Kidney (tissue), 14 donors: ENCODE measurements around the gene ITLN1. TPM values are rescaled to one million over a fixed set of nuclear protein-coding genes. Genes with fewer than 3 reads are reported as not detected.

Experiments
- DNase-seq, 5 donors: peaks; one replicate each; pipeline ENCODE4 v3.0.0-alpha.2; 2013 to 2020
- FAIRE-seq: peaks from 2 replicates; lab custom pipeline; 2012; peaks lifted over from hg19 to GRCh38; lab: Jason Lieb, UNC
- H3K27ac ChIP-seq, 2 donors: one replicate each; pipeline ENCODE4 v1.7.0; 2013; ENCODE audit warnings: low read depth in 2 of 2, low read length in 2 of 2, inconsistent platforms in 1 of 2
- H3K27me3 ChIP-seq: one replicate; pipeline ENCODE4 v1.7.1; 2013; ENCODE audit warnings: low read length, inconsistent platforms; ENCODE audit not compliant: control insufficient read depth, insufficient read depth
- H3K36me3 ChIP-seq, 3 donors: one replicate each; pipeline versions ENCODE4 v1.7.0 to v1.7.1; 2013; ENCODE audit warnings: low read length in 3 of 3, control low read depth in 1 of 3, inconsistent platforms in 1 of 3; ENCODE audit not compliant: insufficient read depth in 3 of 3, control insufficient read depth in 2 of 3
- H3K4me1 ChIP-seq, 3 donors: one replicate each; pipeline versions ENCODE4 v1.7.0 to v1.7.1; 2013; ENCODE audit warnings: low read length in 3 of 3, inconsistent platforms in 1 of 3, low read depth in 1 of 3; ENCODE audit not compliant: control insufficient read depth in 2 of 3, insufficient read depth in 2 of 3
- H3K4me3 ChIP-seq, 3 donors: one replicate each; pipeline versions ENCODE4 v1.7.0 to v1.8.1; 2013; ENCODE audit warnings: low read length in 3 of 3, control low read depth in 1 of 3, inconsistent platforms in 1 of 3
- H3K9ac ChIP-seq, 3 donors: one replicate each; pipeline versions ENCODE4 v1.7.0 to v1.7.1; 2013; ENCODE audit warnings: low read length in 3 of 3, control low read depth in 1 of 3, inconsistent platforms in 1 of 3
- H3K9me3 ChIP-seq, 3 donors: one replicate each; pipeline versions ENCODE4 v1.7.0 to v1.7.1; 2013; ENCODE audit warnings: low read length in 3 of 3, control low read depth in 1 of 3, inconsistent platforms in 1 of 3; ENCODE audit not compliant: control insufficient read depth in 2 of 3, insufficient read depth in 1 of 3
- CTCF ChIP-seq: IDR thresholded peaks from 3 replicates; pipeline ENCODE4 v1.5.1; 2012; ENCODE audit warnings: mild to moderate bottlenecking, moderate library complexity, borderline replicate concordance; ENCODE audit not compliant: insufficient read depth; ENCODE audit errors: extremely low read depth
- intact Hi-C: fragments of 100-400 bp; cut with DNase I; formaldehyde crosslinking; loops from one replicate; pipeline ENCODE4 v1.11.1; 2022
- polyA plus RNA-seq: library from polyadenylated mRNA; stranded (reverse); fragments of 350-450 nt; fragmentation: Illumina TruSeq; extraction: RNeasy Lipid Tissue Mini Kit (QIAGEN cat#74804); gene quantifications from one replicate; pipeline ENCODE4 v1.2.3, GENCODE V29; 2014; ENCODE audit warnings: low read depth, low replicate concordance; ENCODE audit not compliant: insufficient read depth
- total RNA-seq: library from RNA; stranded (reverse); fragmentation: NEBNext Ultra II Directional; extraction: Animal tissue kit (Norgen Biotek cat#: 25700); gene quantifications from one replicate; pipeline ENCODE4 v1.2.1, GENCODE V29; 2021
- donor health status: control.
- donor health status: control.
- donor health status: control.
- donor health status: control.
- donor health status: control.
- donor health status: DM: yes; HTN: yes; CAD: no.
- donor health status: Normal renal cell carcinoma (clear cell type).

Gene ITLN1
- total and polyA plus RNA-seq, 2 donors from 2014 or later: 15.4 TPM; not detected in 1

DNA sequence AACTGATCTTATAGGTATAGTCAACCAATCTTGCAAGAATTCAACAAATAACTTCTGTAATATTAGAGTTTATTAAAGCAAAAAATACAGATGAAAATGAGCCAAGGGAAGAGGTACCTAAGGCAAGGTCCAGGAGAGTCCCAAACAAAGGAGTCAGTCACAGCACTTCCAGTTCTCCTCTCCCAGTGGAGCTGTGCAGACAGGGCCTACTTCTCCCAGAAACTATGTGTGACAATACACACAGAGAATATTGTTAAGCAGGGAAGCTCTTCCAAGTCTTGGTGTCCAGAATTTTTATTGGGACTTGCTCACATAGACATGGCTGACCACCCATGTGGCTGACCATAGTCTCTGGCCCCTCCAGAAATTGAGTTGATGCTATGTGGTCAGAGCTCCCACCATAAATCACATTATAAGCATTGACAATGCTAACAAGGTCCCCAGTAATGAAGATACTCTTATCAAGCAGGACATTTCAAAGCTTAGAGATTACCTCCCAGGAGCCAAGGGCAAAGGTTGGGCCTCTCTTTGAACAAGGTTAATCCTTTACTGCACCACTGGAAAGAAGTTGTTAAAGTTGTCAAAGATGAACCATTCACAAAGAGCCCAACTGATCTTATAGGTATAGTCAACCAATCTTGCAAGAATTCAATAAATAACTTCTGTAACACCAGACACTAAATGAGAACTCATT is 18.8 kb downstream of the ITLN1 start:
- intact Hi-C loops: no loop called here
- Histone ChIP-seq H3K36me3 (no peaks in the 10 kb centered on the region), H3K9me3 (no peaks in the 10 kb centered on the region), H3K27me3 (no peaks in the 10 kb centered on the region), H3K4me1 (no peaks in the 10 kb centered on the region), H3K4me3 (no peak overlapping the region), H3K9ac (no peak overlapping the region), H3K27ac (no peak overlapping the region)
- DNase-seq (no peak), FAIRE-seq (no peak)
- TF ChIP-seq CTCF: no peak

GRCh38 chr1:160865337-160865736 is 19.6 kb downstream of the ITLN1 start:
- no peak overlapping the region for H3K9ac ChIP-seq
- intact Hi-C loops: no loop called here
- no peak for TF ChIP-seq CTCF
- H3K27ac ChIP-seq: no peak overlapping the region
- FAIRE-seq: no peak
- no peaks in the 10 kb centered on the region for H3K27me3 ChIP-seq
- no peak for DNase-seq
- H3K4me1 ChIP-seq: no peaks in the 10 kb centered on the region
- no peaks in the 10 kb centered on the region for H3K36me3 ChIP-seq
- H3K4me3 ChIP-seq: no peak overlapping the region
- no peaks in the 10 kb centered on the region for H3K9me3 ChIP-seq

DNA sequence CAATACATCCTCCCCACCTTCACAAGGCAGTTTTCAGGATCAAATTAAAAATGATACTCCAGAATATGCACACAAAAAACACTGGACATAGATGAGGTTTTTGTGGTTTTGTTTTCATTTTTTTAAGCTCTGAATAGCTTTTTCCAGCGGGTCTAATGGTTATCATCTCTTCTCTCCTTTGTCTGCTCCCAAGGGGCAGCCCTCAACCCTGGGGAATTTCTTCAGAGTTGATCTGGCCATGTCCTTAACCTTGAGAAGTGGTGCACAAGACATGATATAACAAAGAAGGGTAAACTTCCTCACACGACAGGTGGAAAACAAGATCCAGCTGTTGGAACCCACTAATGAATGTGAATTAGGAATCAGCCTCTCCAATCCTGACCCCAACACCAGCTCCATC is 20.8 kb downstream of the ITLN1 start:
- Histone ChIP-seq H3K4me3 (no peak overlapping the region), H3K9ac (no peak overlapping the region), H3K36me3 (no peaks in the 10 kb centered on the region), H3K4me1 (no peaks in the 10 kb centered on the region), H3K9me3 (no peaks in the 10 kb centered on the region), H3K27me3 (no peaks in the 10 kb centered on the region), H3K27ac (no peak overlapping the region)
- intact Hi-C loops: no loop called here
- no peak for FAIRE-seq
- no peak for TF ChIP-seq CTCF
- DNase-seq: no peak

GRCh38 chr1:160863774-160864131 is 21.2 kb downstream of the ITLN1 start:
- no peaks in the 10 kb centered on the region for H3K27me3 ChIP-seq
- H3K9me3 ChIP-seq: no peaks in the 10 kb centered on the region
- no peak for DNase-seq
- TF ChIP-seq CTCF: no peak
- no peak overlapping the region for H3K27ac ChIP-seq
- H3K36me3 ChIP-seq: no peaks in the 10 kb centered on the region
- no peak overlapping the region for H3K9ac ChIP-seq
- no peaks in the 10 kb centered on the region for H3K4me1 ChIP-seq
- intact Hi-C loops: no loop called here
- H3K4me3 ChIP-seq: no peak overlapping the region
- FAIRE-seq: no peak
